ENCODE data around the gene TLCD3A.
A peak's percentile ranks its signal among the peaks of the same experiment; 100 is the strongest.

The TLCD3A gene

GRCh38 chr17:699345-699744 lies 33.1 kb upstream of the TLCD3A start:
- peak; percentile 92 for DNase-seq (ENCODE audit: low read depth)
- H3K4me3 ChIP-seq (ENCODE audit: low read depth, low read length), result peak overlapping the region; percentile 13; the same call in 1 of the 2 replicates
- TF ChIP-seq CTCF (IDR thresholded peaks at IDR 0.05; ENCODE audit: control insufficient read depth, extremely low read depth, insufficient read depth), result no peak

DNA sequence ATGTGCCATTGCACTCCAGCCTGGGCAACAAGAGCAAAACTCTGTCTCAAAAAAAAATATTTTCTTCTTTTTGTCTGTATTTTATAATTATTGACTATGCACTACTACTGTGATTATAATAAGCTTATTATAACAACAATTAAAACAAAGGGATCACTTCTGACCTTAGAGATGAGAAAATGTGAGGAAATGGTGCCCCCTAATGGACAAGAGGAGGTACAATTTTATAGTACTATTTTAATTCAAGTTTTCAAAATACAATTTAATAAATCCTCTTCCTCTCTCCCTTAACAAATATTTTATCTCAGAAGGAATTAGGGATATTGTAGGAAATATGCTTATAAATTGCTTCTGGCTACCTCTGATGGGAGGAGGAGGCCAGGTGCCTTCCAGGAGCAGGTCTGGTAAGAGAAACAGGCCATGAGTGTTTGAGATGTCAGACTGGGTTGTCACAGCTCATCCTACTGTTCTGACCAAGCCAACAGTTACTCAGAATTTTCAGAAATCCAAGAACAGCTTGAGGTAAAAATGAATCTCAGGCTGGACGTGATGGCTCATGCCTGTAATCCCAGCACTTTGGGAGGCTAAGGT lies 31.8 kb upstream of the TLCD3A start:
- DNase-seq (ENCODE audit: low read depth), result no peak
- TF ChIP-seq CTCF (IDR thresholded peaks at IDR 0.05; ENCODE audit: control insufficient read depth, extremely low read depth, insufficient read depth), result peak; percentile 60
- H3K4me3 ChIP-seq (ENCODE audit: low read depth, low read length), result no peak overlapping the region

DNA sequence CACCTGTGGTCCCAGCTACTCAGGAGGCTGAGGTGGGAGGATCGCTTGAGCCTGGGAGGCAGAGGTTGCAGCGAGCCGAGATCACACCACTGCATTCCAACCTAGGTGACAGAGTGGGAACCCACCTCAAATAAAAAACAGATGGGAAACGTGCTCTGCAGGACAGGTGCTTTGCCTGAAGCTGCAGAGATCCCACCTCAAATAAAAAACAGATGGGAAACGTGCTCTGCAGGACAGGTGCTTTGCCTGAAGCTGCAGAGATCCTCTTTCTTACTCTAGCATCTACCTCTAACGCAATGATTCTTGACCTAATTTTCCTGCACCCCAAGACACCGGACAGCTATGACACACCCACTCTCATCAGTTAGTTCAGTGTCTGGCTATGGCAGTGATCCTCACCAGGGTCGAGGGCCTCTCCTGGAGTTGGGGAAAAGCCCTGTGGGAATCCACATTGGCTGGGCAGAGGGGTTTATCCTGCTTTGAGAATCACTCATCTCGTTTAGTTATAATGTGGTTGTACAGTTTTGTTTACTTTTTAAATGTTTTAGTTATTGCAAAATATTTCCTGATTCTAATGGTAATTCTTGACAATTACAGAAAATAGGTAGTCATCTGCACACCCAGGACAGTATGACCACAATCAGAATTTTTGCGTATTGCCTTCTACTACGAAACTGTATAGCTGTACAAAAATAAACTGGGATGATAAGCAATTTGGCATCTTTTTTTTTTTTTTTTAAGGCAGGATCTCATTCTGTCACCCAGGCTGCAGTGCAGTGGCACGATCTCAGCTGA lies 29.1 kb upstream of the TLCD3A start:
- no peak for DNase-seq (ENCODE audit: low read depth)
- TF ChIP-seq CTCF (IDR thresholded peaks at IDR 0.05; ENCODE audit: control insufficient read depth, extremely low read depth, insufficient read depth), result no peak
- H3K4me3 ChIP-seq (ENCODE audit: low read depth, low read length), result no peak overlapping the region

GRCh38 chr17:704111-704864 lies 28.1 kb upstream of the TLCD3A start:
- H3K4me3 ChIP-seq (ENCODE audit: low read depth, low read length), result no peak overlapping the region
- no peak for DNase-seq (ENCODE audit: low read depth)
- TF ChIP-seq CTCF (IDR thresholded peaks at IDR 0.05; ENCODE audit: control insufficient read depth, extremely low read depth, insufficient read depth), result no peak

DNA sequence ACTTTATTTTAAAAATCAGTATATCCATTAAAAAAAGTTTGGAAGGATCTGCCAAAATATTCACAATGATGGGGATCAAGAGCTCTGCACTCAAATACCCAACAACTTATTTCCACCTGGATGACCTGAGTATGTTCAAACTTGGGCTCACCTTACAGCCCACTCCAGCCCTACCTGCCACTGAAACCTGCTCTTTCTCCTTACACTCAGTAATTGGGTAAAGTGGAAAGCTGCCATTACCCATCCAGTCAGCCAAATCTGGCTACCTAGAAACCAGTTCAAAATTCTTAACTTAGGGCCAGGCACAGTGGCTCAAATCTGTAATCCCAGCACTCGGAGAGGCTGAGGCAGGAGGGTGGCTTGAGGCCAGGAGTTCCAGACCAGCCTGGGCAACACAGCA lies 27.4 kb upstream of the TLCD3A start:
- DNase-seq (ENCODE audit: low read depth), result no peak
- TF ChIP-seq CTCF (IDR thresholded peaks at IDR 0.05; ENCODE audit: control insufficient read depth, extremely low read depth, insufficient read depth), result no peak
- no peak overlapping the region for H3K4me3 ChIP-seq (ENCODE audit: low read depth, low read length)

DNA sequence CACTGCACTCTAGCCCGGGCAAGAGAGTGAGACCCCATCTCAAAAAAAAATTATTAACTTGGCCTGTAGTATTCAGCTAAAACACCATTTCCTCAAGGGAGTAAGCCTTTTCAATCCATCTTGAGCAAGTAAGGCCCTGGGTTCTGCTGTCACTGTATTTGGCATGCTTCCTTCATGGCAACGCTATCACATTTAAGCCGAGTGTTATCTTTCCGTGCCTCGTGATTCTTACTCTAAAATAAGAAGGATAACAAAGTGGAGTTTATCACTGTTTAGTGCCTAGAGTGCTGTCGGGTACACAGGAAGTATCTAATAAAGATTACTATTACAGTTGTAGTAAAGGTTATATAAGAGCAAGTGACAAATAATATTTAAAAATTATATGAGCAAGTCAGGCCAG lies 26.5 kb upstream of the TLCD3A start:
- H3K4me3 ChIP-seq (ENCODE audit: low read depth, low read length), result no peak overlapping the region
- no peak for TF ChIP-seq CTCF (IDR thresholded peaks at IDR 0.05; ENCODE audit: control insufficient read depth, extremely low read depth, insufficient read depth)
- DNase-seq (ENCODE audit: low read depth), result no peak
